K562 (cell line): ENCODE measurements around the gene ALDH7A1. TPM values are rescaled to one million over a fixed set of nuclear protein-coding genes. Genes with fewer than 3 reads are reported as not detected.

Source experiments
- ATF4 ChIP-seq: fragments of 450-650 bp; formaldehyde crosslinking; IDR thresholded peaks from 2 replicates; pipeline ENCODE4 v1.4.0; 2022; ENCODE audit warnings: mild to moderate bottlenecking, moderate library complexity
- CBX3 ChIP-seq, 2 experiments: IDR thresholded peaks; 1 replicate in 1 of 2; 2 replicates in 1 of 2; pipeline ENCODE4 v1.6.1; 2012; ENCODE audit warnings: inconsistent platforms in 2 of 2, low read length in 2 of 2, borderline replicate concordance in 1 of 2, control low read depth in 1 of 2
- EHMT2 ChIP-seq: fragments of 450-650 bp; IDR thresholded peaks from 2 replicates; pipeline ENCODE4 v1.6.1; 2018; ENCODE audit warnings: antibody characterized with exemption
- HNRNPUL1 ChIP-seq: fragments of 200-400 bp; formaldehyde crosslinking; IDR thresholded peaks from 2 replicates; pipeline ENCODE4 v1.6.1; 2017; ENCODE audit warnings: low read length
- IFI16 ChIP-seq: fragments of 250-450 bp; sonication (Bioruptor Pico); IDR thresholded peaks from 2 replicates; pipeline ENCODE4 v2.1.2; 2022; ENCODE audit warnings: mild to moderate bottlenecking, inconsistent platforms
- KLF16 ChIP-seq: IDR thresholded peaks from 2 replicates; pipeline ENCODE4 v1.6.1; 2016; ENCODE audit warnings: antibody characterized with exemption
- NFIC ChIP-seq: fragments of 450-650 bp; IDR thresholded peaks from 2 replicates; pipeline ENCODE4 v1.6.1; 2017; ENCODE audit warnings: mild to moderate bottlenecking, inconsistent platforms
- NR2F6 ChIP-seq: fragments of 450-650 bp; formaldehyde crosslinking; IDR thresholded peaks from 2 replicates; pipeline ENCODE4 v1.4.0; 2020; ENCODE audit warnings: mild to moderate bottlenecking
- POLR2AphosphoS5 ChIP-seq: IDR thresholded peaks from 2 replicates; pipeline ENCODE4 v1.6.1; 2011; ENCODE audit warnings: mild to moderate bottlenecking, low read depth, low read length, moderate library complexity; ENCODE audit not compliant: control insufficient read depth, insufficient read depth
- SETDB1 ChIP-seq: IDR thresholded peaks from one replicate; pipeline ENCODE4 v1.6.1; 2012; ENCODE audit warnings: low read length, control low read depth, inconsistent platforms
- SRSF3 ChIP-seq: fragments of 200-400 bp; formaldehyde crosslinking; IDR thresholded peaks from 2 replicates; pipeline ENCODE4 v1.6.1; 2016; ENCODE audit warnings: mild to moderate bottlenecking, low read length, moderate library complexity; ENCODE audit not compliant: insufficient read depth
- SRSF9 ChIP-seq: fragments of 200-400 bp; formaldehyde crosslinking; IDR thresholded peaks from 2 replicates; pipeline ENCODE4 v1.6.1; 2017; ENCODE audit warnings: low read depth, low read length, borderline replicate concordance
- TAL1 ChIP-seq: fragments of 450-650 bp; IDR thresholded peaks from 2 replicates; pipeline ENCODE4 v1.6.1; 2016; ENCODE audit warnings: mild to moderate bottlenecking
- THAP12 ChIP-seq: fragments of 250-450 bp; sonication (Bioruptor Pico); IDR thresholded peaks from 2 replicates; pipeline ENCODE4 v1.9.0; 2021; ENCODE audit warnings: mild to moderate bottlenecking, inconsistent platforms
- ZBTB11 ChIP-seq, 3 experiments: fragments of 200-800 bp in 1 of 3; fragments of 250-450 bp in 1 of 3; fragments of 450-650 bp in 1 of 3; sonication (Bioruptor Pico) in 1 of 3; sonication (Bioruptor generic) in 1 of 3; formaldehyde crosslinking in 1 of 3; IDR thresholded peaks; 2 replicates each; pipeline versions ENCODE4 v1.6.1 to v1.8.0; 2016 to 2022; ENCODE audit warnings: mild to moderate bottlenecking in 2 of 3, missing genetic modification characterization in 2 of 3, missing compliant biosample characterization in 1 of 3, moderate library complexity in 1 of 3
- polyA plus RNA-seq, 8 experiments: library from polyadenylated mRNA; depleted of rRNA in 4 of 8; stranded (reverse) in 5 of 8; unstranded in 3 of 8; fragments of >200 nt; fragmentation: Nextera tagmentation in 2 of 8; fragmentation: Illumina TruSeq in 1 of 8; extraction: Ambion mirVana in 2 of 8; extraction: Trizol in 1 of 8; gene quantifications; 2 replicates each; pipeline versions ENCODE4 v1.2.1 to v1.2.3, GENCODE V29; 2011 to 2014; ENCODE audit warnings: inconsistent platforms in 1 of 8, missing spikeins in 1 of 8
- total RNA-seq, 7 experiments: library from RNA; depleted of rRNA in 6 of 7; stranded (reverse); fragments of >200 nt in 6 of 7; fragmentation: Illumina TruSeq in 2 of 7; extraction: Trizol in 2 of 7; gene quantifications; 2 replicates each; pipeline versions ENCODE4 v1.2.1 to v1.2.3, GENCODE V29; 2011 to 2021; ENCODE audit warnings: low replicate concordance in 1 of 7
- TF ChIP-seq, protein P1 (sequence below), 3 experiments: IDR thresholded peaks in 2 of 3; conservative IDR thresholded peaks in 1 of 3; 2 replicates each; pipeline ENCODE4 v1.5.1; 2011 to 2012; ENCODE audit warnings: low read length in 3 of 3, mild to moderate bottlenecking in 3 of 3, control low read depth in 2 of 3, improper control_type of control experiment in 1 of 3, inconsistent platforms in 1 of 3, low read depth in 1 of 3, mixed read lengths in 1 of 3, moderate library complexity in 1 of 3; ENCODE audit not compliant: insufficient read depth in 2 of 3
- TF ChIP-seq, protein P2 (sequence below): fragments of 450-650 bp; IDR thresholded peaks from 2 replicates; pipeline ENCODE4 v1.7.0; 2016; ENCODE audit warnings: borderline replicate concordance

The ALDH7A1 gene
- total and polyA plus RNA-seq, 9 of the 15 experiments (the other 6 are each of a cell fraction or from before 2014, with no cell fraction given), result 0.04 to 0.49 TPM; not detected in 7

DNA sequence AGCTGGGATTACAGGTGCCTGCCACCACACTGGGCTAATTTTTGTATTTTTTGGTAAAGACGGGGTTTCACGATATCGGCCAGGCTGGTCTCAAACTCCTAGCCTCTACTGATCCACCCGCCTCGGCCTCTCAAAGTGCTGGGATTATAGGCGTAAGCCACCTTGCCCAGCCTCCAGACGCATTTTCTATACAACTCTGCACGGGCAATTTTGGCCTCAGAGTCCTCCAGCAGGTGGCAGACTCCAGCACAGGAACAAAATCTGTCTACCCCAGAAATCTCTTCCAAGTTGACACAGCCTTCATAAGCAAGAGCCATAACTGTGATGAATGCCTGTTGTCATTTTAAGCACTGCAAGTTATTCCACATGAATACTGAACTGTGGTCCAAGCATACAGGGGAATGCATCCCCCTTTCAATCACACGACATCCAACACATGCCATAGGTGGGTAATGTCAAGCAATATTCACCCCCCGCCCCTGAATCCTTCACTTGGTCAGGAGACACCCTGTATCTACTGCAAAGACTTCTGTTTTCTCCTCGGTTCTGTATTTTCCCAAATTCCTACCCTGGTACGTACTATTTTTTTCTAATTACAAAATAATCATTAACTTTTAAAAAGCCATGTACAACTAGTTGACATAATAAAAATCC, 50.8 kb downstream of the ALDH7A1 start (continued):
- TF ChIP-seq THAP12 (CRISPR knock-in tag), result no peak
- TF ChIP-seq CBX3 (IDR thresholded peaks at IDR 0.05; ENCODE audit: borderline replicate concordance in 1 of 2, low read length in 2 of 2), result no peak
- TF ChIP-seq SETDB1, result no peak
- TF ChIP-seq NR2F6 (CRISPR knock-in tag), result no peak
- TF ChIP-seq, protein P1, sequence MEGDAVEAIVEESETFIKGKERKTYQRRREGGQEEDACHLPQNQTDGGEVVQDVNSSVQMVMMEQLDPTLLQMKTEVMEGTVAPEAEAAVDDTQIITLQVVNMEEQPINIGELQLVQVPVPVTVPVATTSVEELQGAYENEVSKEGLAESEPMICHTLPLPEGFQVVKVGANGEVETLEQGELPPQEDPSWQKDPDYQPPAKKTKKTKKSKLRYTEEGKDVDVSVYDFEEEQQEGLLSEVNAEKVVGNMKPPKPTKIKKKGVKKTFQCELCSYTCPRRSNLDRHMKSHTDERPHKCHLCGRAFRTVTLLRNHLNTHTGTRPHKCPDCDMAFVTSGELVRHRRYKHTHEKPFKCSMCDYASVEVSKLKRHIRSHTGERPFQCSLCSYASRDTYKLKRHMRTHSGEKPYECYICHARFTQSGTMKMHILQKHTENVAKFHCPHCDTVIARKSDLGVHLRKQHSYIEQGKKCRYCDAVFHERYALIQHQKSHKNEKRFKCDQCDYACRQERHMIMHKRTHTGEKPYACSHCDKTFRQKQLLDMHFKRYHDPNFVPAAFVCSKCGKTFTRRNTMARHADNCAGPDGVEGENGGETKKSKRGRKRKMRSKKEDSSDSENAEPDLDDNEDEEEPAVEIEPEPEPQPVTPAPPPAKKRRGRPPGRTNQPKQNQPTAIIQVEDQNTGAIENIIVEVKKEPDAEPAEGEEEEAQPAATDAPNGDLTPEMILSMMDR (IDR thresholded peaks at IDR 0.05 in 2 of 3, conservative IDR thresholded peaks at IDR 0.05 in 1 of 3; ENCODE audit: insufficient read depth in 2 of 3, low read depth in 1 of 3, low read length in 3 of 3), result peak; percentile 65 to 76 (median 73)
- TF ChIP-seq NFIC, result no peak
- no peak for TF ChIP-seq SRSF3
- peak; percentile 40; the same call in 1 of the 2 replicates for TF ChIP-seq KLF16
- TF ChIP-seq POLR2AphosphoS5, result no peak
- TF ChIP-seq HNRNPUL1, result no peak
- no peak for TF ChIP-seq TAL1
- TF ChIP-seq SRSF9, result no peak
- no peak for TF ChIP-seq EHMT2
- TF ChIP-seq, protein P2, sequence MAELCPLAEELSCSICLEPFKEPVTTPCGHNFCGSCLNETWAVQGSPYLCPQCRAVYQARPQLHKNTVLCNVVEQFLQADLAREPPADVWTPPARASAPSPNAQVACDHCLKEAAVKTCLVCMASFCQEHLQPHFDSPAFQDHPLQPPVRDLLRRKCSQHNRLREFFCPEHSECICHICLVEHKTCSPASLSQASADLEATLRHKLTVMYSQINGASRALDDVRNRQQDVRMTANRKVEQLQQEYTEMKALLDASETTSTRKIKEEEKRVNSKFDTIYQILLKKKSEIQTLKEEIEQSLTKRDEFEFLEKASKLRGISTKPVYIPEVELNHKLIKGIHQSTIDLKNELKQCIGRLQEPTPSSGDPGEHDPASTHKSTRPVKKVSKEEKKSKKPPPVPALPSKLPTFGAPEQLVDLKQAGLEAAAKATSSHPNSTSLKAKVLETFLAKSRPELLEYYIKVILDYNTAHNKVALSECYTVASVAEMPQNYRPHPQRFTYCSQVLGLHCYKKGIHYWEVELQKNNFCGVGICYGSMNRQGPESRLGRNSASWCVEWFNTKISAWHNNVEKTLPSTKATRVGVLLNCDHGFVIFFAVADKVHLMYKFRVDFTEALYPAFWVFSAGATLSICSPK, result no peak
- no peak for TF ChIP-seq IFI16 (CRISPR knock-in tag)
- TF ChIP-seq ZBTB11 (CRISPR knock-in tag; IDR thresholded peaks at IDR 0.05), result no peak
- no peak for TF ChIP-seq ATF4 (CRISPR knock-in tag)
